ENCODE results near the gene ZNF124. TPM values are rescaled to one million over a fixed set of nuclear protein-coding genes. Genes with fewer than 3 reads are reported as not detected.

ZNF124 gene
- total and polyA plus RNA-seq, 2 of the 13 experiments (the other 11 are each of a cell fraction or from before 2014, with no cell fraction given), result 9.7 to 134 TPM

DNA sequence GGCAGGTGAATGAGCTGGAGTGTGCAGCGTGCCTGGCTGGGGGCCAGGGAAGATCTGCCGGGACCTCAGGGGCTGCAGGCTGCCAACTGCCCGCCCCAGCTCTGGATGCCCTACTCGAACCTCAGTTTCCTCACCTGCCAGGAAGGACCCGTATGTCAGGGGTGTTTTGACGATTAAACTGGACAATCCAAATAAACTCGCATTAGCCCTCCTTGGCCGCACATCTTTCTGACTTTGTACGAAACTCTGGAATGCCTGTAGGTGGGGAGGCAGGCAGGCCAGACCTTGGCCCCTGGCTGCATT lies 59.4 kb downstream of the ZNF124 start (continued):
- TF ChIP-seq, protein P1, sequence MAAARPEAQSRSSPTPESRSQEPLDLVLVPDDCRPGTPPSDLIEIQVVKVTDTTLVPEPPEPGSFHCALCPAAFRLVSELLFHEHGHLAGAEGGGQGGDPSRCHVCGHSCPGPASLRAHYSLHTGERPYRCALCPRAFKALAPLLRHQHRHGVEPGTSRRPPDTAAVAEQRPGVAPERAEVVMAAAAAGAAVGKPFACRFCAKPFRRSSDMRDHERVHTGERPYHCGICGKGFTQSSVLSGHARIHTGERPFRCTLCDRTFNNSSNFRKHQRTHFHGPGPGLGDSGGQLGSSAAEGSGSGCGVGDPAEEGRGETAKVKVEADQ (CRISPR knock-in tag; IDR thresholded peaks at IDR 0.05; ENCODE audit: borderline replicate concordance), result no peak
- TF ChIP-seq KDM5A (IDR thresholded peaks at IDR 0.05; ENCODE audit: borderline replicate concordance, low read length), result no peak
- TF ChIP-seq RFXAP (CRISPR knock-in tag; IDR thresholded peaks at IDR 0.05; ENCODE audit: borderline replicate concordance), result 0 out of 2 replicates have a peak, but pooled peaks have one; percentile 32
- TF ChIP-seq, protein P2, sequence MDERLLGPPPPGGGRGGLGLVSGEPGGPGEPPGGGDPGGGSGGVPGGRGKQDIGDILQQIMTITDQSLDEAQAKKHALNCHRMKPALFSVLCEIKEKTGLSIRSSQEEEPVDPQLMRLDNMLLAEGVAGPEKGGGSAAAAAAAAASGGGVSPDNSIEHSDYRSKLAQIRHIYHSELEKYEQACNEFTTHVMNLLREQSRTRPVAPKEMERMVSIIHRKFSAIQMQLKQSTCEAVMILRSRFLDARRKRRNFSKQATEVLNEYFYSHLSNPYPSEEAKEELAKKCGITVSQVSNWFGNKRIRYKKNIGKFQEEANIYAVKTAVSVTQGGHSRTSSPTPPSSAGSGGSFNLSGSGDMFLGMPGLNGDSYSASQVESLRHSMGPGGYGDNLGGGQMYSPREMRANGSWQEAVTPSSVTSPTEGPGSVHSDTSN (CRISPR knock-in tag; IDR thresholded peaks at IDR 0.05), result peak; percentile 71
- no peak for TF ChIP-seq ZNF619 (CRISPR knock-in tag; IDR thresholded peaks at IDR 0.05)
- no peak for TF ChIP-seq KMT2A (CRISPR knock-in tag; IDR thresholded peaks at IDR 0.05)
- no peak for TF ChIP-seq ZFP82 (CRISPR knock-in tag; IDR thresholded peaks at IDR 0.05; ENCODE audit: borderline replicate concordance)
- TF ChIP-seq ZNF713 (CRISPR knock-in tag; IDR thresholded peaks at IDR 0.05), result no peak
- TF ChIP-seq, protein P3, sequence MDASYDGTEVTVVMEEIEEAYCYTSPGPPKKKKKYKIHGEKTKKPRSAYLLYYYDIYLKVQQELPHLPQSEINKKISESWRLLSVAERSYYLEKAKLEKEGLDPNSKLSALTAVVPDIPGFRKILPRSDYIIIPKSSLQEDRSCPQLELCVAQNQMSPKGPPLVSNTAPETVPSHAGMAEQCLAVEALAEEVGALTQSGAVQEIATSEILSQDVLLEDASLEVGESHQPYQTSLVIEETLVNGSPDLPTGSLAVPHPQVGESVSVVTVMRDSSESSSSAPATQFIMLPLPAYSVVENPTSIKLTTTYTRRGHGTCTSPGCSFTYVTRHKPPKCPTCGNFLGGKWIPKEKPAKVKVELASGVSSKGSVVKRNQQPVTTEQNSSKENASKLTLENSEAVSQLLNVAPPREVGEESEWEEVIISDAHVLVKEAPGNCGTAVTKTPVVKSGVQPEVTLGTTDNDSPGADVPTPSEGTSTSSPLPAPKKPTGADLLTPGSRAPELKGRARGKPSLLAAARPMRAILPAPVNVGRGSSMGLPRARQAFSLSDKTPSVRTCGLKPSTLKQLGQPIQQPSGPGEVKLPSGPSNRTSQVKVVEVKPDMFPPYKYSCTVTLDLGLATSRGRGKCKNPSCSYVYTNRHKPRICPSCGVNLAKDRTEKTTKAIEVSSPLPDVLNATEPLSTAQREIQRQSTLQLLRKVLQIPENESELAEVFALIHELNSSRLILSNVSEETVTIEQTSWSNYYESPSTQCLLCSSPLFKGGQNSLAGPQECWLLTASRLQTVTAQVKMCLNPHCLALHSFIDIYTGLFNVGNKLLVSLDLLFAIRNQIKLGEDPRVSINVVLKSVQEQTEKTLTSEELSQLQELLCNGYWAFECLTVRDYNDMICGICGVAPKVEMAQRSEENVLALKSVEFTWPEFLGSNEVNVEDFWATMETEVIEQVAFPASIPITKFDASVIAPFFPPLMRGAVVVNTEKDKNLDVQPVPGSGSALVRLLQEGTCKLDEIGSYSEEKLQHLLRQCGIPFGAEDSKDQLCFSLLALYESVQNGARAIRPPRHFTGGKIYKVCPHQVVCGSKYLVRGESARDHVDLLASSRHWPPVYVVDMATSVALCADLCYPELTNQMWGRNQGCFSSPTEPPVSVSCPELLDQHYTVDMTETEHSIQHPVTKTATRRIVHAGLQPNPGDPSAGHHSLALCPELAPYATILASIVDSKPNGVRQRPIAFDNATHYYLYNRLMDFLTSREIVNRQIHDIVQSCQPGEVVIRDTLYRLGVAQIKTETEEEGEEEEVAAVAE (CRISPR knock-in tag; IDR thresholded peaks at IDR 0.05; ENCODE audit: borderline replicate concordance), result 0 out of 2 replicates have a peak, but pooled peaks have one; percentile 13
- TF ChIP-seq, protein P4, sequence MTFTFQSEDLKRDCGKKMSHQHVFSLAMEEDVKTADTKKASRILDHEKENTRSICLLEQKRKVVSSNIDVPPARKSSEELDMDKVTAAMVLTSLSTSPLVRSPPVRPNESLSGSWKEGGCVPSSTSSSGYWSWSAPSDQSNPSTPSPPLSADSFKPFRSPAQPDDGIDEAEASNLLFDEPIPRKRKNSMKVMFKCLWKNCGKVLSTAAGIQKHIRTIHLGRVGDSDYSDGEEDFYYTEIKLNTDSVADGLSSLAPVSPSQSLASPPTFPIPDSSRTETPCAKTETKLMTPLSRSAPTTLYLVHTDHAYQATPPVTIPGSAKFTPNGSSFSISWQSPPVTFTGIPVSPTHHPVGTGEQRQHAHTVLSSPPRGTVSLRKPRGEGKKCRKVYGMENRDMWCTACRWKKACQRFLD (CRISPR knock-in tag; IDR thresholded peaks at IDR 0.05; ENCODE audit: borderline replicate concordance), result 0 out of 2 replicates have a peak, but pooled peaks have one; percentile 7
- TF ChIP-seq ZNF264 (CRISPR knock-in tag; IDR thresholded peaks at IDR 0.05), result 0 out of 2 replicates have a peak, but pooled peaks have one; percentile 19
- TF ChIP-seq, protein P5, sequence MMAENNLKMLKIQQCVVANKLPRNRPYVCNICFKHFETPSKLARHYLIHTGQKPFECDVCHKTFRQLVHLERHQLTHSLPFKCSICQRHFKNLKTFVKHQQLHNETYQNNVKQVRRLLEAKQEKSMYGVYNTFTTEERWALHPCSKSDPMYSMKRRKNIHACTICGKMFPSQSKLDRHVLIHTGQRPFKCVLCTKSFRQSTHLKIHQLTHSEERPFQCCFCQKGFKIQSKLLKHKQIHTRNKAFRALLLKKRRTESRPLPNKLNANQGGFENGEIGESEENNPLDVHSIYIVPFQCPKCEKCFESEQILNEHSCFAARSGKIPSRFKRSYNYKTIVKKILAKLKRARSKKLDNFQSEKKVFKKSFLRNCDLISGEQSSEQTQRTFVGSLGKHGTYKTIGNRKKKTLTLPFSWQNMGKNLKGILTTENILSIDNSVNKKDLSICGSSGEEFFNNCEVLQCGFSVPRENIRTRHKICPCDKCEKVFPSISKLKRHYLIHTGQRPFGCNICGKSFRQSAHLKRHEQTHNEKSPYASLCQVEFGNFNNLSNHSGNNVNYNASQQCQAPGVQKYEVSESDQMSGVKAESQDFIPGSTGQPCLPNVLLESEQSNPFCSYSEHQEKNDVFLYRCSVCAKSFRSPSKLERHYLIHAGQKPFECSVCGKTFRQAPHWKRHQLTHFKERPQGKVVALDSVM (CRISPR knock-in tag; IDR thresholded peaks at IDR 0.05), result no peak; the same call in 1 of the 2 replicates
- TF ChIP-seq ARNTL (CRISPR knock-in tag; IDR thresholded peaks at IDR 0.05), result no peak
- TF ChIP-seq, protein P6, sequence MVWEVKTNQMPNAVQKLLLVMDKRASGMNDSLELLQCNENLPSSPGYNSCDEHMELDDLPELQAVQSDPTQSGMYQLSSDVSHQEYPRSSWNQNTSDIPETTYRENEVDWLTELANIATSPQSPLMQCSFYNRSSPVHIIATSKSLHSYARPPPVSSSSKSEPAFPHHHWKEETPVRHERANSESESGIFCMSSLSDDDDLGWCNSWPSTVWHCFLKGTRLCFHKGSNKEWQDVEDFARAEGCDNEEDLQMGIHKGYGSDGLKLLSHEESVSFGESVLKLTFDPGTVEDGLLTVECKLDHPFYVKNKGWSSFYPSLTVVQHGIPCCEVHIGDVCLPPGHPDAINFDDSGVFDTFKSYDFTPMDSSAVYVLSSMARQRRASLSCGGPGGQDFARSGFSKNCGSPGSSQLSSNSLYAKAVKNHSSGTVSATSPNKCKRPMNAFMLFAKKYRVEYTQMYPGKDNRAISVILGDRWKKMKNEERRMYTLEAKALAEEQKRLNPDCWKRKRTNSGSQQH (CRISPR knock-in tag; IDR thresholded peaks at IDR 0.05; ENCODE audit: low read depth), result no peak
- TF ChIP-seq ZNF180 (CRISPR knock-in tag; IDR thresholded peaks at IDR 0.05; ENCODE audit: borderline replicate concordance, low read depth), result no peak
- no peak for TF ChIP-seq SPEN (CRISPR knock-in tag; IDR thresholded peaks at IDR 0.05; ENCODE audit: low read depth)
- no peak for TF ChIP-seq REXO4 (CRISPR knock-in tag; IDR thresholded peaks at IDR 0.05; ENCODE audit: borderline replicate concordance)
- TF ChIP-seq ASH2L (IDR thresholded peaks at IDR 0.05; ENCODE audit: insufficient read length, low read depth, low read length), result peak; percentile 6
- peak; percentile 88; the same call in 1 of the 2 replicates for TF ChIP-seq MEIS2 (CRISPR knock-in tag; IDR thresholded peaks at IDR 0.05)

All from HepG2 (cell line).